SH-SY5Y (cell line): ENCODE results near the gene ADAMTSL1.

Experiments used
- GATA2 ChIP-seq: IDR thresholded peaks from 2 replicates; pipeline ENCODE4 v1.6.1; 2011; ENCODE audit warnings: mild to moderate bottlenecking, low read depth, low read length
- GATA3 ChIP-seq: IDR thresholded peaks from 2 replicates; pipeline ENCODE4 v1.6.1; 2011; ENCODE audit warnings: low read depth, mild to moderate bottlenecking, low read length, moderate library complexity

- TF ChIP-seq GATA2 (no peak), GATA3 (no peak)
Measured at GRCh38 chr9:18805386-18805785, 331.4 kb downstream of the ADAMTSL1 start.
